Liver (tissue), 3 donors: ENCODE results near the gene SS18L1.

Experiments
- CTCF ChIP-seq: fragments of 150-350 bp; IDR thresholded peaks from 2 replicates; pipeline ENCODE4 v1.5.1; 2017; ENCODE audit warnings: improper control_type of control experiment, low read depth, low read length; ENCODE audit not compliant: missing input control
- GABPA ChIP-seq, 2 donors: IDR thresholded peaks in 1 of 2; conservative IDR thresholded peaks in 1 of 2; 2 replicates each; pipeline ENCODE4 v1.6.1; 2016; ENCODE audit warnings: antibody characterized with exemption in 2 of 2, mild to moderate bottlenecking in 1 of 2, moderate library complexity in 1 of 2
- HNF4G ChIP-seq: IDR thresholded peaks from 2 replicates; pipeline ENCODE4 v1.6.1; 2016; ENCODE audit warnings: antibody characterized with exemption
- JUND ChIP-seq, 2 donors: IDR thresholded peaks; 2 replicates each; pipeline ENCODE4 v1.6.1; 2016; ENCODE audit warnings: antibody characterized with exemption in 2 of 2
- RAD21 ChIP-seq, 2 donors: IDR thresholded peaks; 2 replicates each; pipeline ENCODE4 v1.6.1; 2016; ENCODE audit warnings: antibody characterized with exemption in 2 of 2, mild to moderate bottlenecking in 2 of 2
- REST ChIP-seq: IDR thresholded peaks from 2 replicates; pipeline ENCODE4 v1.6.1; 2016; ENCODE audit warnings: antibody characterized with exemption, mild to moderate bottlenecking
- RXRA ChIP-seq, 2 donors: IDR thresholded peaks; 2 replicates each; pipeline ENCODE4 v1.6.1; 2017 to 2018; ENCODE audit warnings: antibody characterized with exemption in 2 of 2, mild to moderate bottlenecking in 1 of 2
- SP1 ChIP-seq: IDR thresholded peaks from 2 replicates; pipeline ENCODE4 v1.6.1; 2018; ENCODE audit warnings: antibody characterized with exemption, mild to moderate bottlenecking
- TAF1 ChIP-seq: conservative IDR thresholded peaks from 2 replicates; pipeline ENCODE4 v1.6.1; 2016; ENCODE audit warnings: antibody characterized with exemption, mild to moderate bottlenecking
- YY1 ChIP-seq: IDR thresholded peaks from 2 replicates; pipeline ENCODE4 v1.6.1; 2016; ENCODE audit warnings: antibody characterized with exemption, mild to moderate bottlenecking
- TF ChIP-seq, protein P1 (sequence below): IDR thresholded peaks from 2 replicates; pipeline ENCODE4 v1.6.1; 2016; ENCODE audit warnings: antibody characterized with exemption
- TF ChIP-seq, protein P2 (sequence below): IDR thresholded peaks from 2 replicates; pipeline ENCODE4 v1.6.1; 2016; ENCODE audit warnings: antibody characterized with exemption
- donor health status: healthy.
- donor health status: healthy.

- TF ChIP-seq CTCF (no peak), RXRA (IDR thresholded peaks at IDR 0.05) (no peak), TAF1 (no peak), JUND (IDR thresholded peaks at IDR 0.05) (no peak), HNF4G (no peak), REST (no peak), YY1 (no peak), SP1 (no peak), GABPA (IDR thresholded peaks at IDR 0.05 in 1 of 2, conservative IDR thresholded peaks at IDR 0.05 in 1 of 2) (no peak), RAD21 (IDR thresholded peaks at IDR 0.05) (no peak)
- TF ChIP-seq, protein P1, sequence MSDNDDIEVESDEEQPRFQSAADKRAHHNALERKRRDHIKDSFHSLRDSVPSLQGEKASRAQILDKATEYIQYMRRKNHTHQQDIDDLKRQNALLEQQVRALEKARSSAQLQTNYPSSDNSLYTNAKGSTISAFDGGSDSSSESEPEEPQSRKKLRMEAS, result no peak
- TF ChIP-seq, protein P2, sequence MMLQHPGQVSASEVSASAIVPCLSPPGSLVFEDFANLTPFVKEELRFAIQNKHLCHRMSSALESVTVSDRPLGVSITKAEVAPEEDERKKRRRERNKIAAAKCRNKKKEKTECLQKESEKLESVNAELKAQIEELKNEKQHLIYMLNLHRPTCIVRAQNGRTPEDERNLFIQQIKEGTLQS, result no peak
Observed at GRCh38 chr20:62181808-62182207, 38.2 kb downstream of the SS18L1 start.
